Epidermal melanocyte (primary cell): ENCODE results near the gene TAP2.
"Not testable (repeated sequence)": the region's sequence is repeated elsewhere in the genome, so short reads cannot be mapped to it uniquely, and the experiment has no call there.

ENCODE experiments used
- DNase-seq: peaks from one replicate; pipeline ENCODE4 v3.0.0; 2011; ENCODE audit warnings: low spot score; ENCODE audit not compliant: insufficient read length

TAP2 gene

GRCh38 chr6:32838114-32838958 lies at the start of gene TAP2:
Gene TAP2 (minus strand): TSS chr6:32838739. CDS start chr6:32838233, 506 bp downstream.
- peak; percentile 93 for DNase-seq

DNA sequence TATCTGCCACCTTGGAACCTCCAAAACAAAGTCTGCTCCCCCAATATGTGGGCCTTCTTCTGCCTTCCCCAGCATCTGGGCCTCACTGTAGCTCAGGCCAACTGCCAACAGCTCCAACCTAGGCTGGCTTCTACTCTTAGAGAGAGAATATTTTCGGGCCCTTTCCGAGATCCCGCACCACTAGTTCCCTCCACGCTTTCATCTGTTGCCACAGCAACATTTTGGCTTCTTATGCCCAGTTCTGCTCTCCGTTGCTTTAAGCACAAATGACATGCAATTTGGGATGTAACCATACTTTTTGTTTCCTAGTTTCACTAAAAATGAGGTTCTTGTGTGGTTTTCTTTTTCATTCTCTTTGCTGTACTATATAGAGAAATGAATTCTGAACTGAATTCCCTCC lies 49.1 kb upstream of the TAP2 start:
- DNase-seq: no peak

- no peak for DNase-seq
Observed at GRCh38 chr6:32886681-32887383, 48.3 kb upstream of the TAP2 start.

DNA sequence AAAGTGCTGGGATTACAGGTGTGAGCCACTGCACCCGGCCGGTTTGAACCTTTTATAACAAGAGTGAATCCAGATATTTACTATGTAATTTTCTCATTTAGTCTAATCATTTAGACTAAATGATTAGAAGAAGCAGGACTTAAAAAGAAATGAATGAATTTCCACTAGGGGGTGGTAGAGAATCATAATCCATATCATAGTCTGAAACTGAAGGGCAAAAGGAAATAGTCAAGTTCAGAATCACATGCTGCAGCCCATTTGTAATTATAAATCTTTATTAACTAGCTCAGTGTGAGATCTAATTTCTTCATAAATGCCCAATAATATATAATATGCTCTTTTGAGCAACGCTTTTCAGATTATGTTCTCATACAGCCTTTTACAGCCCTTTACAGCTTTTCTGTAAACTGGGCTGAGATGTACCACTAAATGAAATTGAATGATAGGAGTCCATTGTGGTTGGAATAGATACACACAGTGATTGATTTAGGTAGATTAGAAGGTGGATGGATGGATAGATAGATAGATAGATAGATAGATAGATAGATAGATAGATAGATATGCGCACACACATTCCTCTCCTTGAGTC lies 47.3 kb upstream of the TAP2 start:
- peak; percentile 41 for DNase-seq

DNA sequence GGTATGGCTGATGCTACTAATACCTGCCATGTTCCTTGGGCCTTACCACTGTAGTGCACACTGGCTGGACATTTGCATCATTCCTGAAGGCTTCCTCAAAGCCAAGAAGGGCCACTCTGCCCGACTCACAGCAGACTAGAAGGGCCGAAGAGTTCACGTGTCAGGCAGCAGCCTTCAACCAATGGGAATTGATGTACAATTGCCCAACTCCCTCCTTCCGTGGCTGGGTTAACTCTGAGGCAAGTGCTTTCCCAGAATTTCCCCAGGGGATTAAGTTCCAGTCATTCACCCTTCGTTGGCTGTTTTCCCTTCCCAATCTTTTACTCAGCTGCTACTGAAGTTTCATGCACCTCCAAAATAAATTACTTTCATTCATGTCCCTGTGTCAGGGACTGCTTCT lies 45.2 kb upstream of the TAP2 start:
- DNase-seq: no peak

- no peak for DNase-seq
Observed at GRCh38 chr6:32882879-32883250, 44.3 kb upstream of the TAP2 start.

- not testable (repeated sequence) for DNase-seq
Observed at GRCh38 chr6:32880962-32881361, 42.4 kb upstream of the TAP2 start.

- DNase-seq: no peak
Observed at GRCh38 chr6:32879691-32880090, 41.2 kb upstream of the TAP2 start.

- no peak for DNase-seq
Observed at GRCh38 chr6:32876603-32877002, 38.1 kb upstream of the TAP2 start.

DNA sequence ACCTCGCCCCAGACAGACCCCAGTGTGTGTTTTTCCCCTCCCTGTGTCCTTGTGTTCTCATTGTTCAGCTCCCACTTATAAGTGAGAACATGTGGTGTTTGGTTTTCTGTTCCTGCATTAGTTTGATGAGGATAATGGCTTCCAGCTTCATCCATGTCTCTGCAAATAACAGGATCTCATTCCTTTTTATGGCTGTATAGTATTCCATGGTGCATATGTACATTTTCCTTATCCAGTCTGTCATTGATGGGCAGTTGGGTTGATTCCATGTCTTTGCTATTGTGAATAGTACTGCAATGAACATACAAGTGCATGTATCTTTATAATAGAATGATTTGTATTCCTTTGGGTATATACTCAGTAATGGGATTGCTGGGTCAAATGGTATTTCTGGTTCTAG lies 35.4 kb upstream of the TAP2 start:
- DNase-seq: not testable (repeated sequence)

DNA sequence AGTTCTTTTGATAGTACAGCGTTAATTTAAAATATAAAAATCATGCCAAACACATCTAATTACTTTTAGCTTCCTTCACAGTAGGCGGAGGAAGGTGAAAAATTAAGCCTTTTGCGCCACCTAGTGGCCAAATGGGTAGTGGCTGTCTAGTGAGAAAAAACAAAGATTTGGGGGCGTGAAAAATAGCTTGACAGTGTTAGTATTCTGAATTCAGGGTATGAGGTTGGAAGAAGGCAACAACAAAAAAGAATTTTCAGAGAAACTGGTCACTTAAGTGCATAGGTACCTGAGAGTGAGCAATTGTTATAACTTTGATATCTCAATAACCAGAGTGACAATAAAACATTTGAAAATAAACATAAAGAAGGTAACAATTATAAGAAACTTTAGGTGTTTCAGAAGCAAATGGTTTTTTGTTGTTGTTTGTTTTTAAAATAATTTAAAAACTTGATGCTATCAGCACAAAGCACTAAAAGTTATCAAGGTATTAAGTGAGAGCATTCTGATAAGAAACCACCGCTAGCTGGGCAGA lies 29.8 kb upstream of the TAP2 start:
- no peak for DNase-seq

DNA sequence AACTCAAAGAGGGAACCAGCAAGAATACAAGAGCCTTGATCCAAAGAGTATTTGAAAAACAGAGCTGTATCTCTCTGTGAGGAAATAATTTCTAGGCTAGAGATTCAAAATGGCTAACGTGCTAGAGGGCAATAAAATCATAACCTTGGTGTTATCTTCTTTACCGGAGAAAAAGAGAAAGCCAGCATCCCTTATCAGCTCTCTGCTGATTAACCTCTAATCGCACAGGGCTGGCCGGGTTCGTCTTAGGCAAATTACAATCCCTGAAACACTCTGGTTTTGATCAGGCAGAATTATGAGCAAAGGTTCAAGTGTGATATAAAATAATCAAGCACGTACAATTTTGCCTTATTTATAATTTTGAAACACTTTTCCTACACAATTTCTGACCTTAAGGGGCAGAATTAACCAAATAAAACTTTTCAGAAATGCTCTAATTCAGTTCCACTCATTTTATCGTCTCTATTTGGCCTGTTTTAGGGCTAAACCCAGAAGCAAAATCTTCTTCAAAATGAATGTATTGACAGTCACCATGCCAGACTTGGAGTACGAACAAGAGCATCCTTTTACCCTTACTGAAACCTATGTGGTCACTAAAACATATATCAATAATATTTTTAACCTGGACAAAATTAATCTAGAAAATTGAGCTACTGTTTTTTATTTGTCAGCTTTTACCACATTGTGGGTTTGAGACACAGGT lies 29.2 kb upstream of the TAP2 start:
- DNase-seq: no peak

DNA sequence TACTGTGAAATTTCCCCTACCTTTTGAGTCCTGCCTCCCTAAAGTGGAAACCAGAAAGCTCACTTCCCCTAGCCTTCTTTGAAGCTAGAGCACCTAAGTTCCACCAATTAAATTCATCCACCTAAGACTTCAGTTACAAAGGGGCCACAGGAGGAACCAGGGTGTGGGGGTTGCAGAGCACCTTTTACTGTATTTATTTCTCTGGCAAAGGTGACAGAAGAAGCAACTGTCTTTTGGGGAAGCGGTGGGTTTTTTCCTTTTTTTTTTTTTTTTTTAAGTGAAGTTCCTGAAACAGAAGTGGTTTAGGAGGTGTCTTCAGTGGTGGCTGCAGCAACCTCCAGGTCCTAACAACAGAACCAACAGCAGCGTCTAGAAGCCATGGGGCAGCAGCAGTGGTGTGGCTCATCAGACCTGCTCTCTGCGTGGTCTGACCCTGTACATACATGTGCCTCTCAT lies 28.5 kb upstream of the TAP2 start:
- DNase-seq: no peak

DNA sequence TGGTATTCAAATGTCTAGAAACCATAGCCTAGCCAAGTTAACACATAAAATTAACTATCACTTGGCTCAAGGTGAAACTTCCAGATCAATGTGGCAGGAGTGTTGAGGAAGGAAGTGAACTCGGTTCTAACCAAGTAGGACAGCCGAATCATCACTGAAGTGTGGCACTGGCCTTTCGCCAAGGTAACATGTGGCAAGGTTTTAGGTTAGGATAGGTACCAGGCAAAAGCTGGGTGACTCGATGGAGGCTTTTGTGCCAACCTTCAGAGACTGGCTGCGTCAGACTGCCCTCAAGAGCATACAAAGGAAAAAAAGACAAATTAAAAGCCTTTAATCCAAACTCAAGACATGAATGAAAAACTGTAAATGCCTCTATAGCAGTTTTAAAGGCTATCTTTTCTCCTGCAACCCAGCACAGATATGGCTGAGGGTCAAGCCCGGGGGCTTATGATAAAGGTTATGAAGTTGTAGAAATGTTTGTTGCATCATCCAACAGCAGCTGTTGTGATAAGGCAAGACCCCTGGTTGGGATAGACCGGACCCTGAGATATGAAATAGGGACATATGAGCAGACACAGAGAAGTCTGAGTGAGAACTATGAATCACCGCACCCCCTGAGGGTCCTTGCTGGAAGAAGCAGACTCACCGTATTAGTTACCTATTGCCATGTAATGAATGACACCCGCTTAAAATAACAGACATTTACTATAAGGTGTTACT lies 27.3 kb upstream of the TAP2 start:
- no peak for DNase-seq

DNA sequence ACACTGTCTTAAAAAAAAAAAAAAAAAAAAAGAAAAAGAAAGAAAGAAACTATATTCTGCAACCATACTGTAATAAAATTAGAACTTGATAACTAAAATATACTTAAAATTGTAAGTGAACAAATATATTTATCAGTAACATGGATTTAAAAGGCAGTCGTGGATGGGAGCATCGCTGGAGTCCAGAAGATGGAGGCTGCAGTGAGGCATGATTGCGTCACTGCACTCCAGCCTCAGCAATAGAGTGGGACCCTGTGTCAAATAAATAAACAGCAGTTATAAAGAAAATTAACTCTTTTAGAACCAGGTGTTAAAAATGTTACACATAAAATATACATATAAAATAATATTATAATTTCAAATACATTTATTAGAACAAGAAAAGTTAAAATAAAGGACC lies 24.2 kb upstream of the TAP2 start:
- DNase-seq: no peak

- no peak for DNase-seq
Observed at GRCh38 chr6:32860674-32861073, 22.1 kb upstream of the TAP2 start.

DNA sequence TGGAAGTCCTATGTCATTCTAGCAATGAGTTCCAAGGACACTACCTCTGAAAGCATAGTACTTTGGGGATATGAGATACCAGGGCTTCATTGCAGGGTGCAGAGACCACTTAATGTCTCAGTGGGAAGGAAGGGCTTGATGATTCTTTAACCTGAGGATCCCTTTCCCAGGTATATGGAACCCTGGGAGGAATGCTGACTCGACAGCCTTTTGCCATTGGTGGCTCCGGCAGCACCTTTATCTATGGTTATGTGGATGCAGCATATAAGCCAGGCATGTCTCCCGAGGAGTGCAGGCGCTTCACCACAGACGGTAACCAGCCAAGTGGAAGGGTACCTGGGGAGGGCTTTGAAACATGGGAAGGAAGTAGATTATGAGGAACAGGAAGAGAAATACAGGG lies 19.7 kb upstream of the TAP2 start:
- DNase-seq: no peak

DNA sequence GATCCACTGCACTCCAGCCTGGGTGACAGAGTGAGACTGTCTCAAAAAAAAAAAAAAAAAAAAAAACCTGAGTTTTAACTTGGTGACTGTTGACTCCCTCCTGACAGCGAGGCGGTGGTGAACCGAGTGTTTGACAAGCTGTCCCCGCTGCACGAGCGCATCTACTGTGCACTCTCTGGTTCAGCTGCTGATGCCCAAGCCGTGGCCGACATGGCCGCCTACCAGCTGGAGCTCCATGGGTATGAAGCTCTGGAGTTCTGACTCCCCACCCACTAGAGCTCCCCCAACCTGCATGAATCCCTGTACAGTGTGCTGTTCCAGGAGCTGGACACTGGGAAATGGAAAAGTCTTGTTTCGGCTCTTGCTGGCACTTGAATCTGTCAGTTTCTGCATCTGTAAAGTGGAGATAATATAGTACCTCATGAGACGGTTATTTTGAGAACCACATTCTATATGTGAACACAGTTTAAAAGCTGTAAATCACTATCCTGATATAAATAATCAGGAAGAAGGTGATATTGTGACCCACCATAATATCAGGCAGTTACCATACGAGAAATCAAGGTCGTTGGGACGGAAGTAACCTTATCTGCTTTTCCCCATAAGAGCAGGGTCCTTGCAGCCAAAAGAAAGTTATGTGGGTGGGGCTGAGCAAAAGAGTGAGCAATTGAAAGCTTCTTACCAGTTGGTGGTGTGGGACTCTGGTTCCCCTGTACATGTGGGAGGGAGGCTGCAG lies 18.8 kb upstream of the TAP2 start:
- no peak for DNase-seq

- DNase-seq: no peak
Observed at GRCh38 chr6:32855467-32856174, 17.1 kb upstream of the TAP2 start.
